Urothelium cell line (cell line): ENCODE measurements around the gene TRNAU1AP.
"Not testable (repeated sequence)": the region's sequence is repeated elsewhere in the genome, so short reads cannot be mapped to it uniquely, and the experiment has no call there.

Experiments used
- DNase-seq: peaks from one replicate; pipeline ENCODE4 v3.0.0; 2011; ENCODE audit warnings: low spot score, mixed read lengths
- FAIRE-seq: peaks from 2 replicates; lab custom pipeline; 2011; peaks lifted over from hg19 to GRCh38; lab: Jason Lieb, UNC

Gene TRNAU1AP

DNA sequence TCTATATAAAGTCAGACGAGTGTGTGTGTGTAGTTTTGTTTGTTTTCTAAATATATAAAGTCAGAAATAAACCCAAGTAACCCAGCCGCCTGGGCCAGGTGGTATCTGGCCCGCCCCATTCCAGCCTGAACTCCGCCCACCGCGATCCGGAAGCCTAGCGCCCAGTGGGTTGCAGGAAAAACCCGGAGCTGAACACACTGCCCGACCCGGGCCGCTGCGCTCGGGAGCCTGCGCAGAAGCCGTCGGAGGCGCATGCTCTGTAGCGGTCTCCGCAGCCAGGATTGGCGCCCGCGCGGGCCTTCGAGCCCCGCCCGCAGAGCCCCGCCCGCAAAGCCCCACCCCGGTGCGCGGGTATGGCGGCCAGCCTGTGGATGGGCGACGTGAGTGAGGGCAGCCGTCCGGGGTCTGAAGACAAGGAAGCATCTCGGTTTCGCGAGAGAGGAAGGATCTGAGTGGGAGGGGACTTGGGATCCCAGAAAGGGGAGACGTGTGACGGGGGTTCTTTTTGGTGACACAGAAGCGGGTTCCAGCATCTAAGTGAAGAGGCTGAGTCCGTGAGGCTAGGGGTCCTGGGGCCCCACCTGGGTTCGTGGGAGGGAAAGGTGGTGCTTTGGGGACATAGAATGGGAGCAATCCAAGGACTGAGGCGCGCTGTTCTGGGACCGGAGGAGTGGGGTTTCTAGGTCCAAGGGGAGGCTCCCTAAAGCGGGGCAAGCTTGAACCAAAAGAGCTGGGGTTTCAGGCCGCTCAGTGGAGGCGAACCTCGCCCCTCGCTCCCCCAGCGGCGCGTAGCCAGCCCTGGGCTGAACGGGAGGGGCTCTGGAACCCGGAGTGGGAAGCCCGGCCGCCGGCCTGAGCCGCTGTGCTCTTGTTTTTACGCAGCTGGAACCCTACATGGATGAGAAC is at the start of gene TRNAU1AP:
Gene TRNAU1AP, plus strand, starts transcription at position 328 of the 906 bp plus-strand sequence. Its CDS starts 26 bp downstream, at position 354.
- no peak for FAIRE-seq

DNA sequence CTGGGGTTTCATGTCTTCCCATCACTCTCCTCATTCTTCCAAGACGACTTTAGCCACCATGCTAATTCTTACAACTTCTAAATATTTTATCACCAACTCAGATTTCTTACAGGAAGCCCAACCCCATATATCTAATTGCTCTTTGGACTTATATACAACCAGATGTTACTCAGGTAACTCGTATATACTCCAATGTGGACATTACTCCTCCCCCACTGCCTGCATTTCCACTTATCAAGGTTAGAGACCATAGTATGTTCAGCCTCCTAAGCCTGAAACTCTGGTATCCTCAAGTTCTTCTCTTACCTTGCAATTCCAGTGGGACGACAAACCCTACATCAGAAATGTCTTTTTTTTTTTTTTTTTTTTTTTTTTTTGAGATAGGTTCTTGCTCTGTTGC is 49.8 kb upstream of the TRNAU1AP start:
- DNase-seq (no peak), FAIRE-seq (no peak)

More for the DNA sequence above, at the start of gene TRNAU1AP:
- peak; percentile 98 for DNase-seq

DNA sequence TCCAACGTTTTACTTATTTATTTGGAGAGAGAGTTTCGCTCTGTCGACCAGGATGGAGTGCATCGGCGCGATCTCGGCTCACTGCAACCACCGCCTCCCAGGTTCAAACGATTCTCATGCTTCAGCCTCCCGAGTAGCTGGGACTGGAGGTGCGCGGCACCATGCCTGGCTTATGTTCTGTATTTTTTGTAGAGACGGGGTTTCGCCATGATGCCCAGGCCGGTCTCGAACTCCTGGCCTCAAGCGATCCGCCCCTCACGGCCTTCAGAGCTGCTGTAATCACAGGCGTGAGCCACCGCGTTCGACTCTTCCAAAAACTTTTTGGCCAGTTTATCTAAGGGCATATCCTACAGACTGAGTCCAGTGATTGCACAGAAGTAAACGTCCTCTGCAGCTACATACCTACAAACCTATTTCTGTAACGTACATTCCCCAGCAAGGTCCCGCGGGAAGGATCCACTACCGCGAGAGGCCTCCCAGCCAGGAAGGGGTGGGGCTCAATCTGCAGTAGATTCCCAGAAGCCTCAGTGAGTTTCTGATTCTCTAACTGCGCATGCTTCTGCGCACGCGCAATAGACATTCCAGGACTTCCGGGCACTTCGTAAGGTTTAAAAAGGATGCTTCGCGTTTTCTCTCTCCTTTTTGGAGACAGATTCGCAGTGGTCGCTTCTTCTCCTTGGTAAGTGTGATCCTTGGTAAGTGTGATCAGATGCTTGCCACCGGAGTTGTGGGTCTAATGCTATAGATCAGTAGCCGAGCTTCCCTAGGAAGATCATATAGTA is 47.3 kb upstream of the TRNAU1AP start, which contains the start of gene RCC1:
Gene RCC1, plus strand, starts transcription at position 638 of the 782 bp plus-strand sequence. CDS start 23,824 bp downstream, outside the sequence.
- DNase-seq (peak; percentile 98), FAIRE-seq (no peak)

DNA sequence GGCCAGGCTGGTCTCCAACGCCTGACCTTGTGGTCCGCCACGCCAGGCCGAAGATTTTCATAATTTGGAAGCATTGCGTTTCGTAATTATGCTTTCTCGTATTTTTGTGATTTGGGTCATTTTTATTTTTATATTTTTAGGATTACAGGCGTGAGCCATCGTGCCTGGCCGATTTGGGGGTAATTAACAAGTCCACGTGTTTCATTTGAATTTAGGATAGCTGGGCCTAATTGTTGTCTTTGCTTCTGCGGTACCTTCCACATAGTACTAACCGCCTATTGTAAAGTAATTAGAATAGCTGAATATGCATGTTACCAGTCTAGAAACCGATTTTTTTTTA is 46.0 kb upstream of the TRNAU1AP start:
- DNase-seq = no peak

DNA sequence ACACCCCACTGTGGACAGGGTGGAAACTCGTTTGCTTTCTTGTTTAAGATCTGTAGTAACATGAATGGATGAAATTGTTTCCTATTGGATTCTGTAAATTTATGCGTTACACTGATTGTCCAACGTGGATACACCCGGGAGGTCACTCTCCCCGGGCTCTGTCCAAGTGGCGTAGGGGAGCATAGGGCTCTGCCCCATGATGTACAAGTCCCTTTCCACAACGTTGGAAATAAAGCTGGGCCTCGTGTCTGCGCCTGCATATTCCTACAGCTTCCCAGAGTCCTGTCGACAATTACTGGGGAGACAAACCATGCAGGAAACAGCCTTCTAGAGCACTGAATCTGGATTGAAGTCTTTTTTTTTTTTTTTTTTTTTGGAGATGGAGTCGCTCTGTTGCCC is 45.6 kb upstream of the TRNAU1AP start:
- DNase-seq (no peak), FAIRE-seq (no peak)

More for the DNA sequence above, 46.0 kb upstream of the TRNAU1AP start:
- no peak for FAIRE-seq

DNA sequence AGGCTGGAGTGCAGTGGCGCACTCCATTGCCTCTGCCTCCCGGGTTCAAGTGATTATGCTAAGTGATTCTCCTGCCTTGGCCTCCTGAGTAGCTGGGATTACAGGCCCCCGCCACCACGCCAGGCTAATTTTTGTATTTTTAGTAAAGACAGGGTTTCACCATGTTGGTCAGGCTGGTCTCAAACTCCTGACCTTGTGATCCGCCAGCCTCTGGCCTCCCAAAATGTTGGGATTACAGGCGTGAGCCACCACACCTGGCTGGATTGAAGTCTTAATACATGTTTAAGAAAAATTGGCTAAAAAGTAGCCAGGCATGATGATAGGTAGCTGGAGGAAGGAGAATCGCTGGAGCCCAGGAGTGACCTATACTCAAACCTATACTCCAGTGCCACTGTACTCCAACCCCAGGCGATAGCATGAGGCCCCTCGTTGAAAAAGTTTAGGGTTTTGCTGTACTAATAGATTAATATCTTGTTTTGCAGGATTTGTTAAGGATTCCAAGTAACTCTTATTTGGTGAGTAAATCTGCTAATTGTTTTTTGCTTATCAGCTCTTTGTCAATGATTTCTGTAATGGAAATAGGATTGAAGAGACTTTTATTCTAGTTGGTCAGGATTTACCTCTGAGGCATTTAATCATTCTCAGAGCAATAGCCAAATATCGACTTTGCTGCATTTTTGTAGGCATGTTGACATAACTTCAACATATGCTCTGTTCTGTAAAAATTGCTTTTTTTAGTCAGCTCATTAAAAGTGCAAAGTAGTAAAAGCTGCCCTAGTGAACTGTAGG is 45.0 kb upstream of the TRNAU1AP start:
- DNase-seq (no peak), FAIRE-seq (no peak)

DNA sequence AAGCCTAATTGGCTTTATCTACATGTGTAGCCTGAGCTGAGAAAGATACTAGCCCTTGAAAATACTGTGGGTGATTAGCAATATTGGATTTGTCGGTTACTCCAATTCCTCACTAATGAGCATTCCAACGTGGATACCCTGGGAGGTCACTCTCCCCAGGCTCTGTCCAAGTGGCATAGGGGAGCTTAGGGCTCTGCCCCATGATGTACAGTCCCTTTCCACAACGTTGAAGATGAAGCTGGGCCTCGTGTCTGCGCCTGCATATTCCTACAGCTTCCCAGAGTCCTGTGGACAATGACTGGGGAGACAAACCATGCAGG is 44.5 kb upstream of the TRNAU1AP start:
- DNase-seq (no peak), FAIRE-seq (no peak)

DNA sequence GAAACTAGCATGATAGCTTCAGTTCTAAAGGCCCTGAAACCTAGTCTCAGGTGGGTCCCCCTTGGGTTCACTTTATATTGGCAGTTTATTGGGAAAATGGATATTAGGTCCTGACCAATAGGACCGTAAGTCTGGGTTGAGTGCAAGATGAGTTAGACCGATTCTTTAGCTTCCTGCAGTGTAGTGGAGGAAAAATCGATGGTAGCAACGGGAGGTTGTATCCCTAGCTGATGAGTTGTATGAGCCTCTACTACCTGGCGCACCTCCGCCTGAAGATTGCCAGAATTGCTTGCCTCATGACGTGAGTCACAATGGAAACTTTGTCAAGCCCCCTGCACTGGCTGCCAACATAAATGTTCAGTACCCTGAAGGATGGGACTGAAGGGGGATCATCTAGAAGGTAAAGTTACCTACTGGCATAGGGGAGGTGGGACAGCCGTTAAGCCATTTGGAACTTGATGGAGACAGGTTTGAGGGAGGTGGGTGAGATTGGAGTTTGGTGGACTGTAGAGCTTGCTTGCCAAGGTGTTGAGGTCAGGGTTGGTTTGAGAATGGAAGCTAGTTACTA is 43.1 kb upstream of the TRNAU1AP start:
- FAIRE-seq (no peak), DNase-seq (no peak)

DNA sequence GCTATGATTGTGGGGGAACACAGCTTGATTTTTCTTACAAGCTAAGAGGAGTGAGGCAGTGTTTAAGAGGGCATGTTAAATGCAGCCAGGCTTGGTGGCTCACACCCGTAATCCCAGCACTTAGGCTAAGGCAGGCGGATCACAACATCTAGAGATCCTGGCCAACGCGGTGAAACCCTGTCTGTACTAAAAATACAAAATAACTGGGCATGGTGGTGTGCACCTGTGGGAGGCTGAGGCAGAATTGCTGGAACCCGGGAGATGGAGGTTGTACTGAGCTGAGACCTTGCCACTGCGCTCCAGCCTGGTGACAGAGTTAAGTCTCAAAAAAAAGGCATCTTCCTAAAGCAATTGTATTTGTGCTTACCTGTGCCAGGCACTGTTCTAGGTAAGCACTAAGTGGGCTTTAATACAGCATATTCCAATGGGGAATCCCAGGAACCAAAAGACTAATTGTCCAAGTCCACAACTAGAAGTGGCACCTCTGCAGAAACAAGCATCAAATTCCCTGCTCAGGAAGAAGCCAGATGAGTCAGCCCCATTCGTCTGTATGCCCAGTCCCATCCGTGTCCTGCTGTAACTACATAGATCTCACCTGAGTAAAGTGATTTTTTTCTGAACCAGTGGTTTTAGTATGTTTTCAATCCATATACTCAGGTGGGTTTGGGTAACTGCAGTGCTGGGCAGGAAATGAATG is 42.5 kb upstream of the TRNAU1AP start:
- FAIRE-seq = no peak

DNA sequence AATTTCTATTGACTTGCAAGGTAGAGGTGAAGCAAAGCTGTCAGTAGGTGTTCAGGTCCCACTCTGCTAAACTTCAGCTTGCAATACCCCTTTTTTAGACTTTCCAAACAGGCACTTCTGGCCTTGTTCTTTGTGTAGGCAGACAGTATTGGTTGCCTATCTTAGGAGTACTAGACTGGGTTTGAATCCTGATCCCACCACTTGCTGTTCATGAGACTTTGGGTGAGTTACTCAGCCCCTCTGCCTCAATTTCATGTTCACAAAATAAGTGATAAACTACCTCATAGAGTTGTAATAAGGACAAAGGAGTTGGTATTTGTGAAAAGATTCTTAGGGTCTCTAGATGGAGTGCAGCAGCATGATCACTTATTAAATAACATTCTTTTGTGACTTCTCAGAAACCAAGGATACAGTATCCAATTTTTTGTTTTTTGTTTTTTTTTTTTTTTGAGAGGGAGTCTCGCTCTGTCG is 41.9 kb upstream of the TRNAU1AP start:
- DNase-seq (no peak), FAIRE-seq (no peak)

More for the DNA sequence above, 42.5 kb upstream of the TRNAU1AP start:
- DNase-seq = no peak

DNA sequence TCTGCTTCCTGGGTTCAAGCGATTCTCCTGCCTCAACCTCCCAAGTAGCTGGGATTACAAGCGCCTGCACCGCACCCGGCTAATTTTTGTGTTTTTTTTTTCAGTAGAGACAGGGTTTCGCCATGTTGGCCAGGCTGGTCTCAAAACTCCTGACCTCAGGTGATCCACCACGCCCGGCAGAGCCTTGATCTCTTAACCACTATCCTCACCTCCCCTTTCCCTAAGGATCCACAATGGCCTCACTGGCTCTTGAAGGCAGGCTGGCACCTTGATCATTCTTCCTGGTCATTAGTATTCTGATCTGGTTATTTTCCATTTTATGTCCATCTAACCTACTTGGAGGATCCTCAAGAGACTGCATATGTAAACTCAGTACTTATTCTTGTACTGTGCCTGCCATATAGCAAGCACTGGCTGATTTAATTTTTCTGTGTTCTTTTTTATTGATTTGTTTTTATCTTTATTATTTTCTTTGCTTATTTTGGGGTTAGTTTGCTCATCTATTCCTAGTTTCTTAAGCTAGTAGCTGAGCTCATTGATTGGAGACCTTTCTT is 40.8 kb upstream of the TRNAU1AP start:
- DNase-seq (no peak), FAIRE-seq (no peak)

DNA sequence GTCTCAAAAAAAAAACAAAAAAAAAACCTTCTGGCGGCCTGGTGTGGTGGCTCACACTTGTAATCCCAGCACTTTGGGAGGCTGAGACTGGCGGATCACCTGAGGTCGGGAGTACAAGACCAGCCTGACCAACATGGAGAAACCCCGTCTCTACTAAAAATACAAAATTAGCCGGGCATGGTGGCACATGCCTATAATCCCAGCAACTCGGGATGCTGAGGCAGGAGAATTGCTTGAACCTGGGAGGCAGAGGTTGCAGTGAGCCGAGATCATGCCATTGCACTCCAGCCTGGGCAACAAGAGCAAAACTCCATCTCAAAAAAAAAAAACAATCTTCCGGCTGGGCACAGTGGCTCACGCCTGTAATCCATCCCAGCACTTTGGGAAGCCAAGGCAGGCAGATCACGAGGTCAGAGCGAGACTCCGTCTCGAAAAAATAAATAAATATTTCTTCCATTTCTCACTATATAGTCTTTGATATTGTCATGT is 38.4 kb upstream of the TRNAU1AP start:
- FAIRE-seq, DNase-seq: not testable (repeated sequence)

DNA sequence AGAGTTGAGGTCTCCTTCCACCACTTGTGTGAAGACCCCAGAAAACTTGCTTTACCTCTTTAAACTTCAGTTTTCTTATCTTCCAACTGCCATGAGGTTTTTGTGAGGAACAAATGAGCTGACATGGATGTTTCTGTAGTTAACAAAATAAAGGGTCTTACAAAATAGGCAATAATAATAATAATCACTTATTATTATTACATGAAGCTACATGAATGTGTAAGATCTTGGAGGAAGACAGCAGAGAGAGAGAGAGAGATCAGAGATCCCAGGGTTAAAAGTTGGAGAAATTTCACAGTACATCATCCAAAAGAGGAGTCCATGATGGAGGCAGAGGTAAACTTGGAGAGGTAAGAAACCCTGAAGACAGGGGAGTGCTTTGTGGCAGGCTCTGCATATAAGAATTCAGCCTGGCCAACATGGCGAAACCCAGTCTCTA is 36.3 kb upstream of the TRNAU1AP start:
- FAIRE-seq (no peak), DNase-seq (no peak)

DNA sequence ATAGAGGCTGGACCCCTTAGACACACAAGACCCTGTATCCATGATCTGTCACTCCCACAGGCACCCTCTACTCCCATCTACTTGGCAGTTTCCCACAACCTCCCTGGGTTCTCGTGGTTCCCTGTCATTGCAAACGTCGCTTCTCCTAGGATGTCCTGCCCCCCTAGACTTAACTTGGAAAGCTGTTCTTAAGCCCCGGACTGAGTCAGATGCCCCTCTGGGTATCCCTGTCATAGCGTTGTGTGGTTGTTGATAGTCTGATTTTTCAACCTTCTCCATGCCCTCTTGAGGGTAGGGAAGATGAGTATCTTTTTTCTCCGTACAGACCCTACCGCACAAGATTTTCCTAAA is 35.3 kb upstream of the TRNAU1AP start:
- no peak for FAIRE-seq
- DNase-seq = no peak

DNA sequence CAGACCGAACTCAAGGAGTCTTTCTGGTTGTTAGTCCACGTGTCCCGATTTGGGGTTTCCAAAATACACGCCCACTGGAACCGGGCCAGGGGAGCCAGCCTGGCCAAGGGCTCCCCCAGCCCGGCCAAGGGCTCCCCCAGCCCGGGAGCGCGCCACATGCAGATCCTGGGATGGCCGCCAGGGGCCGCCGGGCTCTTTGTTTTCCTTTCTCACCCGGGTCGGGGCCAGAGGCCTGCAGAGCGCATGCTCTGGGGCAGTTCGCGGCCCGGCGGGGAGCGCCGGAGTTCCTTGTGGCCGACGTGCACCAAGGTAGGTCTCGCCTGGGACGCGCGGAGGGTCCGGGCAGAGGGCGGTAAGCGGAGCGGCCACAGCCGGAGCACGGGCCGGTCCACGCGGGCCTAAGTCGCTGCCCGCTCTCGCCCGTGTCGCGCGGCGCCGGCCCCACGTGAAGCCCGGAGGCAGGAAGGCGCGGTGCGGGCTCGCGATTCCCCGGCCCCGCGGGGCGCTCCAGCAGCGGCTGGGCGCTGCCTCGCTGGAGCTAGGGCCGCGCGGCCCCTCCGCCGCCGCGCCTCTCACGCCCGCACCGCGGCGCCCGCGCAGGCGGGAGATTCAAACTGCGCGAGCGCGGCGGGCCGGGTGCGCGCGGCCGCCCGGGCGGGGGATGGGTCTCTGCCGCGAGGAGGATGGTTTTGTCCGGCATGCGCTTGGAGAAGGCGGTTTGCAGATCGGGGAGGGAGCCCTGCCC is 34.7 kb upstream of the TRNAU1AP start:
- FAIRE-seq (no peak), DNase-seq (peak; percentile 92)

DNA sequence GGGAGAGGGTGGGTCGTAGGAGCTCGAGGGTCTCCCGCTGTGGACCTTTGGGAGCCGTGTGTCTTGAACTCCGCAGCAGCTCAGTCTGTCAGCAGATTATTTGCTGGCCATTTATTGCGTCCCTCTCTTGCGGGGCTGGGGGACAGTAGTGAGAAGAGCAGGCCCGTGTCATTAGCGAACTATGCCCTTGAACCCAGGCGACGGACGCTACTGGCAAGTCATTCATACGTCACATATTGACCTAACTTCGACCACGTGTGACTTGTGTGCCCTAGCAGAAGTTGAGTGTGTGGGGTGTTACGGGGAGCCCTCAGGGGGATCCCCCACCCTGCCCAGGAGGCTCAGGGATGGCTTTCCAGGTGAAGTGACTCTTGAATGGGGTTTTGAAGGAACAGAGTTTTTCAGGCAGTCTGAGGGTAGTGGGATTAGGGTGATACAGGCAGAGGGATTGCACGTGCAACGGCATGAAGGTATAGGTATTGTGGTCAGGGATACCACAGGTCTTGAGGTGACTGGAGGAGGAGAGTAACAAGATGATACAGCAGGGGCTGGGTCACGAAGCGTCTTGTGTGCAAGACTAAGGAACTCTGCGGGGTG is 34.0 kb upstream of the TRNAU1AP start:
- DNase-seq (no peak), FAIRE-seq (no peak)

DNA sequence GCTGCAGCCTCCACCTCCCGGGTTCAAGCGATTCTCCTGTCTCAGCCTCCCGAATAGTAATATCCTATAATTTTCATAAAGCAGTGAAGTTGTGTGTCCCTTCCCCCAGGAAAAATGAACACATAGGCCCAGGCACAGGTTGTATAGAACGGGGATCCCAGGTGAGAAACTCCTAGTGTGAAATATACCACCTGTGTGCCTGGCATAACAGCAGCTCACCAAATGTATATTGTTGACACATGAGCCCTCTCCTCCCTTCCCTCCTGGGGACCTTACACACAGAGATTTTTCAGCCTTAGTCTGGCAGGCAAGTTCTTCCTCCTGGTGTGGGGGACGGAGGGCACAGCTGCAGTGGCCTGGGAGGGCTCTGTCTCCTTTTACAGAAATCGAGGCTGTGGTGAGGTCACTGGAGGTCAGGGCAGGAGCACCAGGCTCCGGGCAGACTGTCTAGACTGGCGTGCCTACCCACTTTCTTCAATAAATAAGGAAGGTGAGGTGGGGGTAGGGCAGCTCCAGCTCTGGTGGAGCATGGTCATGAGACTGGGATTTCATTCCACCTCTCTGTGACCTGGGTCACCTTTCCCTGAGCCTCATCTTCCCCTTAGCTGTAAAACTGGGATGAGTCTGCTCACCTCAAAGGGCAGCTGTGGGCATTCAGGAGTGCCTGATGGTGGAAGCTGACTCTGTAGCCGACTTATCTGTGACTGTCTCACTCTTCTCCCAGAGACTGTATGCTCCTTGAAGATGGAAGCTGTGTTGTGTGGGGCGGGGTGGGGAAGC is 32.7 kb upstream of the TRNAU1AP start:
- DNase-seq = no peak
- no peak for FAIRE-seq

DNA sequence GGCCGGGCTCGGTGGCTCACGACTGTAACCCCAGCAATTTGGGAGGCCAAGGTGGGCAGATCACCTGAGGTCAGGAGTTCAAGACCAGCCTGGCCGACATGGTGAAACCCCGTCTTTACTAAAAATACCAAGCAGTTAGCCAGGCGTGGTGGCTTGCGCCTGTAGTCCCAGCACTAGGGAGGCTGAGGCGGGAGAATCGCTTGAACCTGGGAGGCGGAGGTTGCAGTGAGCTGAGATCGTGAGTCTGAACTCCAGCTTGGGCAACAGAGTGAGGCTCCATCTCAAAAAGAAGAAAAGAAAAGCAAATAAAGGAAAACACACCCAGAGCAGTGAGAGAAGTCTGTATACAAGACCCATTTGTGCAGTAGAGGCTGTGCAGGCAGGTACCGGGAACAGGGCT is 32.1 kb upstream of the TRNAU1AP start:
- not testable (repeated sequence) for FAIRE-seq, DNase-seq
